ENCODE data around the gene ICAM1.

ICAM1 gene

GRCh38 chr19:10256551-10256950 is 14.4 kb upstream of the ICAM1 start:
- Histone ChIP-seq H3K36me3 (ENCODE audit: control insufficient read depth, insufficient read depth, low read length) (peaks cover 5% of the 10 kb centered on the region), H4K5ac (ENCODE audit: low read length) (no peak overlapping the region), H3K79me2 (ENCODE audit: control insufficient read depth, insufficient read depth, low read length) (peaks cover 4% of the 10 kb centered on the region), H3K4me3 (ENCODE audit: low read length) (no peak overlapping the region), H3K18ac (ENCODE audit: low read length) (no peak overlapping the region), H3K4me1 (ENCODE audit: control insufficient read depth, low read depth, low read length) (no peaks in the 10 kb centered on the region), H2AK5ac (ENCODE audit: low read length) (no peak overlapping the region), H3K56ac (ENCODE audit: low read length) (no peak overlapping the region), H3K27ac (ENCODE audit: low read depth, low read length) (no peak overlapping the region), H3K4ac (ENCODE audit: low read depth, low read length) (no peak overlapping the region), H3K27me3 (ENCODE audit: insufficient read depth, low read length, poor library complexity) (no peaks in the 10 kb centered on the region), H3K4me2 (ENCODE audit: low read length) (no peak overlapping the region), H4K8ac (ENCODE audit: low read depth, low read length) (no peak overlapping the region), H3K79me1 (ENCODE audit: low read length) (peaks cover 4% of the 10 kb centered on the region), H2BK15ac (replicated peaks; ENCODE audit: low read depth) (no peak overlapping the region), H3K23ac (ENCODE audit: low read length) (no peak overlapping the region), H2BK5ac (ENCODE audit: low read length) (no peak overlapping the region), H2BK120ac (ENCODE audit: low read depth, low read length) (no peak overlapping the region), H3K9ac (ENCODE audit: low read length) (no peak overlapping the region)
- DNase-seq = no peak
- WGBS (ENCODE audit: extremely low coverage, insufficient coverage, low lambda C conversion rate) = no CpG with 5 or more reads among the region's 18 CpGs

GRCh38 chr19:10256970-10257615 is 13.8 kb upstream of the ICAM1 start:
- Histone ChIP-seq H3K27ac (ENCODE audit: low read depth, low read length) (no peak overlapping the region), H3K9ac (ENCODE audit: low read length) (no peak overlapping the region), H2BK15ac (replicated peaks; ENCODE audit: low read depth) (no peak overlapping the region), H3K4ac (ENCODE audit: low read depth, low read length) (no peak overlapping the region), H3K18ac (ENCODE audit: low read length) (no peak overlapping the region), H2BK5ac (ENCODE audit: low read length) (no peak overlapping the region), H2AK5ac (ENCODE audit: low read length) (no peak overlapping the region), H3K4me1 (ENCODE audit: control insufficient read depth, low read depth, low read length) (no peaks in the 10 kb centered on the region), H3K79me1 (ENCODE audit: low read length) (peaks cover 4% of the 10 kb centered on the region), H3K56ac (ENCODE audit: low read length) (no peak overlapping the region), H4K8ac (ENCODE audit: low read depth, low read length) (no peak overlapping the region), H3K4me2 (ENCODE audit: low read length) (no peak overlapping the region), H3K36me3 (ENCODE audit: control insufficient read depth, insufficient read depth, low read length) (peaks cover 5% of the 10 kb centered on the region), H3K79me2 (ENCODE audit: control insufficient read depth, insufficient read depth, low read length) (peaks cover 4% of the 10 kb centered on the region), H4K5ac (ENCODE audit: low read length) (no peak overlapping the region), H3K4me3 (ENCODE audit: low read length) (no peak overlapping the region), H3K27me3 (ENCODE audit: insufficient read depth, low read length, poor library complexity) (no peaks in the 10 kb centered on the region), H3K23ac (ENCODE audit: low read length) (no peak overlapping the region), H2BK120ac (ENCODE audit: low read depth, low read length) (no peak overlapping the region)
- no peak for DNase-seq
- no CpG with 5 or more reads among the region's 9 CpGs for WGBS (ENCODE audit: extremely low coverage, insufficient coverage, low lambda C conversion rate)

GRCh38 chr19:10258080-10258710 is 12.7 kb upstream of the ICAM1 start:
- H3K9ac ChIP-seq (ENCODE audit: low read length) = no peak overlapping the region
- H4K8ac ChIP-seq (ENCODE audit: low read depth, low read length) = no peak overlapping the region
- no peak overlapping the region for H2BK120ac ChIP-seq (ENCODE audit: low read depth, low read length)
- peaks cover 5% of the 10 kb centered on the region for H3K36me3 ChIP-seq (ENCODE audit: control insufficient read depth, insufficient read depth, low read length)
- H3K79me1 ChIP-seq (ENCODE audit: low read length) = no peaks in the 10 kb centered on the region
- no peak overlapping the region for H3K4me3 ChIP-seq (ENCODE audit: low read length)
- no CpG with 5 or more reads among the region's 18 CpGs for WGBS (ENCODE audit: extremely low coverage, insufficient coverage, low lambda C conversion rate)
- DNase-seq = no peak
- H3K18ac ChIP-seq (ENCODE audit: low read length) = no peak overlapping the region
- H3K27ac ChIP-seq (ENCODE audit: low read depth, low read length) = no peak overlapping the region
- H2AK5ac ChIP-seq (ENCODE audit: low read length) = no peak overlapping the region
- no peak overlapping the region for H3K23ac ChIP-seq (ENCODE audit: low read length)
- H3K4me1 ChIP-seq (ENCODE audit: control insufficient read depth, low read depth, low read length) = no peaks in the 10 kb centered on the region
- H3K79me2 ChIP-seq (ENCODE audit: control insufficient read depth, insufficient read depth, low read length) = no peaks in the 10 kb centered on the region
- H4K5ac ChIP-seq (ENCODE audit: low read length) = no peak overlapping the region
- H3K56ac ChIP-seq (ENCODE audit: low read length) = no peak overlapping the region
- no peak overlapping the region for H2BK15ac ChIP-seq (replicated peaks; ENCODE audit: low read depth)
- no peak overlapping the region for H2BK5ac ChIP-seq (ENCODE audit: low read length)
- no peak overlapping the region for H3K4me2 ChIP-seq (ENCODE audit: low read length)
- no peaks in the 10 kb centered on the region for H3K27me3 ChIP-seq (ENCODE audit: insufficient read depth, low read length, poor library complexity)
- H3K4ac ChIP-seq (ENCODE audit: low read depth, low read length) = no peak overlapping the region

GRCh38 chr19:10259162-10259905 is 11.6 kb upstream of the ICAM1 start:
- Histone ChIP-seq H3K23ac (ENCODE audit: low read length) (no peak overlapping the region), H2BK15ac (replicated peaks; ENCODE audit: low read depth) (no peak overlapping the region), H3K9ac (ENCODE audit: low read length) (no peak overlapping the region), H3K18ac (ENCODE audit: low read length) (no peak overlapping the region), H4K8ac (ENCODE audit: low read depth, low read length) (no peak overlapping the region), H3K56ac (ENCODE audit: low read length) (no peak overlapping the region), H4K5ac (ENCODE audit: low read length) (no peak overlapping the region), H3K79me1 (ENCODE audit: low read length) (no peaks in the 10 kb centered on the region), H2AK5ac (ENCODE audit: low read length) (no peak overlapping the region), H3K4me1 (ENCODE audit: control insufficient read depth, low read depth, low read length) (no peaks in the 10 kb centered on the region), H3K4me2 (ENCODE audit: low read length) (no peak overlapping the region), H3K27me3 (ENCODE audit: insufficient read depth, low read length, poor library complexity) (no peaks in the 10 kb centered on the region), H2BK120ac (ENCODE audit: low read depth, low read length) (no peak overlapping the region), H3K4me3 (ENCODE audit: low read length) (no peak overlapping the region), H3K79me2 (ENCODE audit: control insufficient read depth, insufficient read depth, low read length) (no peaks in the 10 kb centered on the region), H3K36me3 (ENCODE audit: control insufficient read depth, insufficient read depth, low read length) (peaks cover 5% of the 10 kb centered on the region), H3K4ac (ENCODE audit: low read depth, low read length) (no peak overlapping the region), H3K27ac (ENCODE audit: low read depth, low read length) (no peak overlapping the region), H2BK5ac (ENCODE audit: low read length) (no peak overlapping the region)
- no CpG with 5 or more reads among the region's 32 CpGs for WGBS (ENCODE audit: extremely low coverage, insufficient coverage, low lambda C conversion rate)
- DNase-seq = peak; percentile 95

GRCh38 chr19:10260141-10260584 is 10.8 kb upstream of the ICAM1 start:
- H3K27me3 ChIP-seq (ENCODE audit: insufficient read depth, low read length, poor library complexity) = no peaks in the 10 kb centered on the region
- no peak overlapping the region for H2BK5ac ChIP-seq (ENCODE audit: low read length)
- H4K5ac ChIP-seq (ENCODE audit: low read length) = no peak overlapping the region
- H3K23ac ChIP-seq (ENCODE audit: low read length) = no peak overlapping the region
- H3K4ac ChIP-seq (ENCODE audit: low read depth, low read length) = no peak overlapping the region
- H3K79me1 ChIP-seq (ENCODE audit: low read length) = no peaks in the 10 kb centered on the region
- H2AK5ac ChIP-seq (ENCODE audit: low read length) = no peak overlapping the region
- H3K4me2 ChIP-seq (ENCODE audit: low read length) = no peak overlapping the region
- H3K36me3 ChIP-seq (ENCODE audit: control insufficient read depth, insufficient read depth, low read length) = peaks cover 5% of the 10 kb centered on the region
- H3K56ac ChIP-seq (ENCODE audit: low read length) = no peak overlapping the region
- no peak overlapping the region for H3K27ac ChIP-seq (ENCODE audit: low read depth, low read length)
- no CpG with 5 or more reads among the region's 8 CpGs for WGBS (ENCODE audit: extremely low coverage, insufficient coverage, low lambda C conversion rate)
- H3K18ac ChIP-seq (ENCODE audit: low read length) = no peak overlapping the region
- H2BK120ac ChIP-seq (ENCODE audit: low read depth, low read length) = no peak overlapping the region
- H3K79me2 ChIP-seq (ENCODE audit: control insufficient read depth, insufficient read depth, low read length) = no peaks in the 10 kb centered on the region
- no peak overlapping the region for H3K4me3 ChIP-seq (ENCODE audit: low read length)
- no peaks in the 10 kb centered on the region for H3K4me1 ChIP-seq (ENCODE audit: control insufficient read depth, low read depth, low read length)
- no peak for DNase-seq
- no peak overlapping the region for H2BK15ac ChIP-seq (replicated peaks; ENCODE audit: low read depth)
- no peak overlapping the region for H3K9ac ChIP-seq (ENCODE audit: low read length)
- H4K8ac ChIP-seq (ENCODE audit: low read depth, low read length) = no peak overlapping the region

All from mesendoderm (in vitro differentiated cells).